OCI-LY7 (cell line): ENCODE measurements around the gene CCDC8. TPM values are rescaled to one million over a fixed set of nuclear protein-coding genes. Genes with fewer than 3 reads are reported as not detected.

Experiments
- BruUV-seq: library from RNA; stranded (reverse); fragments of 400-500 nt; replicated peaks from 2 replicates; lab custom pipeline; 2021; lab: Mats Ljungman, UMichigan
- CTCF ChIA-PET: fragments of 300-600 bp; sonication (Branson Sonifier 250); formaldehyde crosslinking; loops from one replicate; lab custom pipeline; 2022; ENCODE audit warnings: antibody characterized with exemption; ENCODE audit not compliant: unreplicated experiment; lab: Charles Lee
- POLR2A ChIA-PET: fragments of 300-600 bp; sonication (Branson Sonifier 250); formaldehyde crosslinking; loops from one replicate; lab custom pipeline; 2022; ENCODE audit warnings: antibody characterized with exemption; lab: Charles Lee
- DNase-seq: peaks from one replicate; pipeline ENCODE4 v3.0.0-alpha.2; 2015; ENCODE audit warnings: low spot score
- H2AFZ ChIP-seq: fragments of 200-600 bp; sonication (generic), shearing (Covaris generic); 2 replicates; pipeline ENCODE4 v1.6.1; 2014; ENCODE audit warnings: mild to moderate bottlenecking, antibody characterized with exemption, low read length, moderate library complexity
- H3K27ac ChIP-seq: fragments of 200-600 bp; sonication (generic); 2 replicates; pipeline ENCODE4 v1.5.1; 2014; ENCODE audit warnings: mixed run types, low read depth, mild to moderate bottlenecking, moderate library complexity, low read length, inconsistent platforms; ENCODE audit not compliant: poor library complexity, severe bottlenecking
- H3K36me3 ChIP-seq: fragments of 200-600 bp; sonication (generic); 2 replicates; pipeline ENCODE4 v1.6.1; 2014; ENCODE audit warnings: mild to moderate bottlenecking, antibody characterized with exemption, low read length, moderate library complexity, mixed read lengths; ENCODE audit not compliant: insufficient read depth
- H3K4me1 ChIP-seq: fragments of 200-600 bp; sonication (generic); 2 replicates; pipeline ENCODE4 v1.5.1; 2014; ENCODE audit warnings: mild to moderate bottlenecking, low read length; ENCODE audit not compliant: insufficient read depth, poor library complexity, severe bottlenecking
- H3K4me2 ChIP-seq: fragments of 200-600 bp; sonication (generic); 2 replicates; pipeline ENCODE4 v1.6.1; 2014; ENCODE audit warnings: mild to moderate bottlenecking, low read length
- H3K4me3 ChIP-seq: fragments of 200-600 bp; sonication (generic); 2 replicates; pipeline ENCODE4 v1.5.1; 2014; ENCODE audit warnings: mild to moderate bottlenecking, low read depth, low read length; ENCODE audit not compliant: poor library complexity, severe bottlenecking
- H3K79me2 ChIP-seq: fragments of 200-600 bp; sonication (generic); 2 replicates; pipeline ENCODE4 v1.6.1; 2016; ENCODE audit warnings: low read depth, mild to moderate bottlenecking, low read length, moderate library complexity, mixed read lengths; ENCODE audit not compliant: insufficient read depth
- H3K9me2 ChIP-seq: fragments of 200-600 bp; sonication (generic); 2 replicates; pipeline ENCODE4 v1.6.1; 2016; ENCODE audit warnings: mild to moderate bottlenecking, low read length, mixed read lengths; ENCODE audit not compliant: insufficient read depth
- H3K9me3 ChIP-seq: fragments of 200-600 bp; sonication (generic); 2 replicates; pipeline ENCODE4 v1.6.1; 2014; ENCODE audit warnings: mild to moderate bottlenecking, mixed run types, low read length, mixed read lengths
- H4K20me1 ChIP-seq: fragments of 200-600 bp; sonication (generic); 2 replicates; pipeline ENCODE4 v1.6.1; 2014; ENCODE audit warnings: mild to moderate bottlenecking, antibody characterized with exemption, low read length, moderate library complexity, mixed read lengths; ENCODE audit not compliant: insufficient read depth
- CTCF ChIP-seq: fragments of 200-600 bp; sonication (generic); conservative IDR thresholded peaks from 2 replicates; pipeline ENCODE4 v1.5.1; 2014; ENCODE audit warnings: mild to moderate bottlenecking, antibody characterized with exemption, low read length, moderate library complexity, mixed read lengths
- EZH2phosphoT487 ChIP-seq: fragments of 200-600 bp; sonication (generic); IDR thresholded peaks from 2 replicates; pipeline ENCODE4 v1.6.1; 2018; ENCODE audit warnings: low read depth, borderline replicate concordance, mild to moderate bottlenecking, mixed run types, antibody characterized with exemption, low read length, moderate library complexity, mixed read lengths
- intact Hi-C: fragments of 100-400 bp; cut with micrococcal nuclease; formaldehyde crosslinking; loops from one replicate; pipeline ENCODE4 v1.10.0; 2022; ENCODE audit not compliant: unreplicated experiment
- total RNA-seq, 2 experiments: library from RNA; depleted of rRNA in 1 of 2; stranded (reverse); fragments of >200 nt in 1 of 2; shearing (Covaris generic) in 1 of 2; gene quantifications; 2 replicates each; pipeline ENCODE4 v1.2.3, GENCODE V29; 2014 to 2022

Gene CCDC8
- total RNA-seq, 2 experiments from 2014 or later, result 0.09 to 0.10 TPM

- H3K4me2 ChIP-seq, result no peak overlapping the region
- TF ChIP-seq CTCF, result no peak
- no peak for TF ChIP-seq EZH2phosphoT487
- no peak overlapping the region for H3K27ac ChIP-seq
- no peak overlapping the region for H2AFZ ChIP-seq
- H4K20me1 ChIP-seq, result no peaks in the 10 kb centered on the region
- no TSS peak for BruUV-seq
- no peak overlapping the region for H3K4me3 ChIP-seq
- peaks cover 96% of the 10 kb centered on the region for H3K36me3 ChIP-seq
- CTCF ChIA-PET, result interaction anchor here (0.6 kb wide), 1 partner anchor 195 kb away, joined by 5 read pairs; no protein-coding TSS in a partner anchor
- intact Hi-C loops, result no loop called here
- no peaks in the 10 kb centered on the region for H3K4me1 ChIP-seq
- peaks cover 13% of the 10 kb centered on the region; the same call in 1 of the 2 replicates for H3K79me2 ChIP-seq
- POLR2A ChIA-PET, result interaction anchor here (0.6 kb wide), 1 partner anchor 13 kb away, joined by 3 read pairs; no protein-coding TSS in a partner anchor
- no peak for DNase-seq
- H3K9me3 ChIP-seq, result no peaks in the 10 kb centered on the region
- H3K9me2 ChIP-seq, result no peaks in the 10 kb centered on the region
Measured at GRCh38 chr19:46383171-46383815, 30.1 kb downstream of the CCDC8 start.

GRCh38 chr19:46381756-46382345 lies 31.5 kb downstream of the CCDC8 start:
- no peaks in the 10 kb centered on the region for H3K9me2 ChIP-seq
- H2AFZ ChIP-seq, result no peak overlapping the region
- H3K4me3 ChIP-seq, result no peak overlapping the region
- H3K4me1 ChIP-seq, result no peaks in the 10 kb centered on the region
- no peak overlapping the region for H3K27ac ChIP-seq
- no peaks in the 10 kb centered on the region for H3K9me3 ChIP-seq
- TF ChIP-seq EZH2phosphoT487, result no peak
- no peak for TF ChIP-seq CTCF
- peaks cover 96% of the 10 kb centered on the region for H3K36me3 ChIP-seq
- H3K79me2 ChIP-seq, result peaks cover 13% of the 10 kb centered on the region; the same call in 1 of the 2 replicates
- no peak overlapping the region for H3K4me2 ChIP-seq
- H4K20me1 ChIP-seq, result no peaks in the 10 kb centered on the region
- CTCF ChIA-PET, result no interaction called here
- BruUV-seq, result no TSS peak
- no peak for DNase-seq
- POLR2A ChIA-PET, result no interaction called here
- intact Hi-C loops, result no loop called here

GRCh38 chr19:46381346-46381745 lies 32.0 kb downstream of the CCDC8 start:
- no peak overlapping the region for H3K4me3 ChIP-seq
- no peak for DNase-seq
- CTCF ChIA-PET, result no interaction called here
- no TSS peak for BruUV-seq
- no peaks in the 10 kb centered on the region for H3K9me2 ChIP-seq
- intact Hi-C loops, result no loop called here
- no peaks in the 10 kb centered on the region for H3K4me1 ChIP-seq
- POLR2A ChIA-PET, result no interaction called here
- H3K79me2 ChIP-seq, result peaks cover 13% of the 10 kb centered on the region; the same call in 1 of the 2 replicates
- no peak overlapping the region for H2AFZ ChIP-seq
- no peak overlapping the region for H3K27ac ChIP-seq
- peaks cover 96% of the 10 kb centered on the region for H3K36me3 ChIP-seq
- H4K20me1 ChIP-seq, result no peaks in the 10 kb centered on the region
- no peak overlapping the region for H3K4me2 ChIP-seq
- H3K9me3 ChIP-seq, result no peaks in the 10 kb centered on the region
- TF ChIP-seq EZH2phosphoT487 (no peak), CTCF (no peak)
